Stimulated activated CD8-positive, alpha-beta memory T cell treated with anti-CD3 and anti-CD28 coated beads, Interleukin-4, amount 100 ng/mL, for 24 hours (primary cell): Measurements from ENCODE around the gene MUC20.
"Not testable (repeated sequence)": the region's sequence is repeated elsewhere in the genome, so short reads cannot be mapped to it uniquely, and the experiment has no call there.

Experiments
- DNase-seq: peaks from one replicate; pipeline ENCODE4 v3.0.0-alpha.2; 2020; ENCODE audit warnings: low read depth

MUC20 gene

DNA sequence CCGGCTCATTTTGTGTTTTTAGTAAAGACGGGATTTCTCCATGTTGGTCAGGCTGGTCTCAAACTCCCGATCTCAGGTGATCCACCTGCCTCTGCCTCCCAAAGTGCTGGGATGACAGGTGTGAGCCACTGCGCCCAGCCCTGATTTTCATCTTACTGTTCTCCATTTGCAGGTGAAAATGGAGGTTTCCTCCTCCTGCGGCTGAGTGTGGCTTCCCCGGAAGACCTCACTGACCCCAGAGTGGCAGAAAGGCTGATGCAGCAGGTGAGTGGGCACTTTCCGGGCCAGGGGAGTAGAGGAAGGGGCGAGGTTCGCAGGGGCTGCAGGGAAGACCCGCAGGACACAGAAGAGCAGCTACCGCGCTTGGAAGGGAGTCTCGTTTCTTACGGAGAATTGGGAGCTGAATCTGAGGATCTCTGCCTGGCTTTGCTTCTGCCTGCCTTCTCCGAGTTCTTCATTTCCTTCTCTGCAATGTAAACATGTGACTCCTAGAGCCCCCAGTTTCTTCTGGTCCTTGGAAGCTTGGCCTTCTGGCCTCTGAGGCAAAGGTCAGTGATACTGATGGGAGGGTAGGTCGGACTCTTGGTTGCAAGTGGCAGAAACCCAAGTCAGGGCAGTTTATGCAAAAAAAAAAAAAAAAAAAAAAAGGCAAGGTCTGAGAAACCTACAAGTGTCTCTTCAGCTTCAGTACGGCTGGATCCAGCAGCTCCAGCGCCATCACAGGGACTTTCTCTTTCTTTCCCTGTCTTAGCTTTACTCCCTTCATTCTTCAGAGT lies 8.9 kb downstream of the MUC20 start:
- DNase-seq, result no peak

DNA sequence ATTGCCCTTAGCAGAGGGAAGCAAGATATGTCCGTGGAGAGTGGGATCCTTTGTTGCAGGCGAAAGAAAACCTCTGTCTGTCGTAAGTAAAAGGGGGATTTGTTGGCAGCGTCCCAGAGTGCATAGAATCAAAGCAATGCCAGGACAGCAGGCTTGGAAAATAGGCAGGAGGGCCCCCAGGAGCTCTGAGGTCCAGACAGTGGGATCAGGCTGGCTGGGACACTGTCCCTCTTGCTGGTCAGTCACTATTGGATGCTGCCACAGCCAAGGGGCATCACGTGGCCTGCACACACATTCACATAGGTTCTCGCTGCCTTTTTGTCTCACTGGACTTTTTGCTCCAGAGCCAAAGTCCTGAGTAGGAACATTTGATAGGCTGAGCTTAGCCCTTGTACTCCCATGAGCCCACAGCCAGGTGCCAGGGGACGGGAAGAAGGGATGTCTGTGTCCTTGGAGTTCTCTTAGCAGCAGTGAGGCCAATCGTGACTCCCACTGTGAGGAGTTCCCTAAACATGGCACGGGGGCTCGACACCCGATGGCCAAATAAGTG lies 10.7 kb downstream of the MUC20 start:
- DNase-seq, result no peak

DNA sequence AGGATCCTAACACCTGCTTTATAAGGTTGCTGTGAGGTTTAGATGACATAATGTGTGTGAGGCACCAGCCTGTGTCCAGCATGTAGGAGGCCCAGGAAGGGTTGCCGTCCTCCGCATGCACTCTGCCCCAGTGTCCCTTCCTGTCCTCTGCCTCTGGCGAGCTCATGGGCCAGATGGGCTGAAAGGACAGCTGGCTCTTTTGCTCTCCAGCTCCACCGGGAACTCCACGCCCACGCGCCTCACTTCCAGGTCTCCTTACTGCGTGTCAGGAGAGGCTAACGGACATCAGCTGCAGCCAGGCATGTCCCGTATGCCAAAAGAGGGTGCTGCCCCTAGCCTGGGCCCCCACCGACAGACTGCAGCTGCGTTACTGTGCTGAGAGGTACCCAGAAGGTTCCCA lies 12.2 kb downstream of the MUC20 start:
- DNase-seq, result no peak

DNA sequence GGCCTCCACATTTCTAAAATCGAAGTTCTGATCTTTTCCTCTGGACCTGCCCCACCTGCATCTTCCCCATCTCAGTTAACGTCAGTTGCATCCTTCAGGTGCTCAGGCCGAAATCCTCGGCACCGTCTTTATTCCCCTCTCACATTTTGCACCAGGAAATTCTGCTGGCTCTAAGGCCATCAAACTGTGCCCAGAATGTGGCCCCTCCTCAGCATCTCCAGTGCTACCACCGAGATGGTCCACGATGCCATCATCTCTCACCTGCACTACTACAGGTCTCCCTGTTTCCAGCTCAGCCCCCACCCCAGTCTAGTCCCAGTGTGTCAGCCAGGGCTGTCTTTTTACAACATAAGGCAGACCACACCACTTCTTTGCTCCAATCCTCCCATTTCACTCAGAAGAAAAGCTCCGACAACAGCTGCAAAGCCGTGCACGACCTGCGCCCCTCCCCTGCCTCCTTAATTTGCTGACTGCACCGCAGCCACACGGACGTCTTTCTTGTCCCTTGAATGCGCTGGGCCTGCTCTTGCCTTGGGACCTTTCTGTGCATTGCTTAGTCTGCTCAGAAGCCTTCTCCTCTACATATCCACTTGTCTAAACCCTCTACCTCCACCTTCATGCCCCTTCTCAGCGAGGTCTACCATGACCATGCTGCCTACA lies 14.4 kb downstream of the MUC20 start:
- DNase-seq, result no peak

DNA sequence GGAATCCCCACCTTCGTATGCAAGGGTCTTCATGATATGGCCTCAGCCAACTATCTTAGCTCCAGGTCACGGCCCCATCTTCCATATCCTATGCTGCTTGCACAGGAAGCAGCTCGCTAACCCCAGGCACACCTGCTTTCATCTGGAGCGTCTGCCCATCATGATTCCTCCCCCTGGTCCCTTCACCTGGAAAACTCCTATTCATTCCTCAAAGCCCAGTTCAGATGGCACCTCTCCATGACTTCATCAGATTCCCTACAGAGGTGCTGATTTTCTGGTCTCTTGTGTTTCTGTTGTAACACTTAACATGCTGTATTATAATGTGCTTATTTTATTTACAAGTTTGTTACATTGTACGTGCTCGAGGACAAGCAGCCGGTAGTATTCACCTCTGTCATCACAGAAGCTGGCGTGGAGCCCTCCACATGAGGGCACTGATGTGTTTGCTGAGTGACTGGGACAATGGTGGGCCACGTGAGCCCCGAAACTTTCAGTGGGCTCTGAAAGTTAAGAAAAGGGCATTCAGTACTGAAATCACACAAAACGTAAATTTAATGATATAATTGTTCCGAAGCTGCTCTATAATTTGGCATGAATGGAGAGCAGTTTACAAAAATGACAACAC lies 16.2 kb downstream of the MUC20 start:
- no peak for DNase-seq

DNA sequence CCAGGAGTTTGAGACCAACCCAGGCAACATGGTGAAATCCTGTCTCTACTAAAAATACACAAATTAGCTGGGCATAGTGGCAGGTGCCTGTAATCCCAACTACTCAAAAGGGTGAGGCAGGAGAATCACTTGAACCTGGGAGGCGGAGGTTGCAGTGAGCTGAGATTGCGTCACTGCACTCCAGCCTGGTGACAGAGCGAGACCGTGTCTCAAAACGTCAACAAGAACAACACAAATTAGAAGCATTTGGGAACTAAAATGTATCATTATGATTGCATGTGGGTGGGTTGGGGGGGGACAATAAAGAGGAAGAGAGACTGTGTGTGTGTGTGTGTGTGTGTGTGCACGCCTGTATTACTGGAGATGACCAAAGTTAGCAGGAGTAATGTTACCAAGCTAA lies 17.0 kb downstream of the MUC20 start:
- not testable (repeated sequence) for DNase-seq

DNA sequence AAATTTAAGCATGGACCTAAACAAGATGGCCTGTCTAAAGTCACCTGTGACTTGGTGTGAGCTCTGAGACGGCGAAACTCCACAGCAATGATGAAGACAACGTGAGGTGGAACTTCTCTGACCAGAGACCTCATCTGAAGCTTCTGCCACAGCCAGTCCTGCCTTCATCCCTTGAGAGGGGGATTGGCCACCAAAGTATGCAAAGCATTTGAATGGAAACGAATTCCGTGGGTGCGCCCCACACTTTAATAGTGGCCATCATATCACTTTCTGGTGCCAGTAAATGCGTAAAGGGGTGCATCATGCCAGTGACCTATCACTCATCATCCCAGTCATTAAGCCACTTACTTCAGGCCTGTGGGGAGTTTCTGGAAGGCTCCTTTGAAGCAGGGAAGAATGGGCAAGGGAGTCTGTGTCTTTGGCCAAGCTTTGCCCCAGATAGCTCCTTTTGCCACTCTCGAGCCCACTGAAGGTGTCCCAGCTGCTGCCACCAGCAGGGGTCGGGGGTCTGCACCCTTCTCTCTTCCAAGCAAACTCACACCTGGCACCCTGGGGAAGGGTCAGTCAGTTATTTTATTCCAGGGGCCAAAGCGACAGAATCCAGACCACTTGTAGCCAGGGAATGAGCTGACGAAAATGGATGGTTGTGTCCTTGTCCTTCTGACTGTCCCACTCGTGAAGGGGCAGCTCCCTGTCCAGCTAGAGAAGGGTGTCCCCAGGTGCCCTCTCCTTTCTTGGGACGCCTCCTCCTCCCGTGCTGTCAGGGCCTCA lies 17.7 kb downstream of the MUC20 start:
- DNase-seq, result no peak

DNA sequence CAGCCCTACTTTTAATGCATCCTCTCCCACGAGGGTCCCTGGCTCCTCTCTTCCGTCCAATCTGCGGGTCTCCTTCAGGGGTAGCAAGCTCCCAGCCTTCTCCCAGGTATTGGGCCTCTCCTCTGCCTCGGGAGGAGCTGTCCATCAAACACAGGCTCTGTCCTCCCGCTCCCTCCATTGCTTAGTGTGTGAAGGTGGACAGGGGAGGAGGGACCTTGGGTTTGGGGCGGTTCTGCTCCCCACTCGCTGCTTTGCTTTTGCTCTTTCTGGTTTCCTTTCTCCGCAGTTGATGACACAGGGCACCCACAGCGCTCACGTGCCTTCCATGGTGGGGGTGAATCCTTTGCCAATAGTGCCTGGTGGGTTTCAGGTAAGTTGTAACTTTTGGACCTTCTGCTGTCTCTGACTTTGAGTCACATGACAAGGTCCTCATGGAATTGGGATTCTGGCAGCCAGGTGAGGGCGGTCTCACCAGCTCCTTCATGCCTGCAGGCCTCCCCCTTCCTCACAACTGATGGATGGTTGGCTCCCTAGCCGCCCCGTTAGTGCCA lies 18.9 kb downstream of the MUC20 start:
- no peak for DNase-seq

DNA sequence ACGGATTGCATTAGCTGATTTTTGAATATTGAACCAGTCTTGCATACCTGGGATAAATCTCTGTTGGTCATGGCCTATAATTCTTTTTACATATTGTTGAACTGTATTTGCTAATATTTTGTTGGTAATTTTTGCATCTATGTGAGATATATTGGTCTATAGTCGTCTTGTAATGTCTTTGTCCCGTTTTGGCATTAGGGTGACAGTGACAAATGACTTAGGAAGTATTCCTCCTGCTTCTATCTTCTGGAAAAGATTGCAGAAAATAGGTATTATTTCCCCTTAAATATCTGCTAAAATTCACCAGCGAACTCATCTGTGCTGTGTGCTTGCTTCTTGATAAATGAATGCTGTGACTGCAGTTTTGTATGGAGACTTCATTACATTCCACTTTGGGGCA lies 23.7 kb downstream of the MUC20 start:
- DNase-seq, result no peak

DNA sequence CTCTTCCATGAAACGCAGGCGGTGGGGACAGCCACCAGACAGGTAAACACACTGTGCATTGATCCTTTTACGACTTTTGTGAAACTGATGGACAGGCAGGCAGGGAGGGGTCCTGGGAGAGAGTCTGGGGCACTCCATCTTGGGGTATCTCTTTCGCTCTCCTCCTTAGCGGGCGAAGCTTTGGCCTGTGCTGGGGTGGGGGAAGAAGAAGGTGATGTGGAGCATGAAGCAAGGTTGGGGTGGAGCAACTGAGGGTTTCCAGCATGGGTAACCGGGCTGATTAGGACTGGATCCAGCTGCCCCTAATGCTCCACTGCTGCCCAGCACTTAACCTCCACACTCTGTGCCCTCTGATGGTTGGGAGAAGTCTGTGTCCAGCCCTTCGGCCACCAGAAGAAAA lies 25.6 kb downstream of the MUC20 start:
- DNase-seq, result no peak

DNA sequence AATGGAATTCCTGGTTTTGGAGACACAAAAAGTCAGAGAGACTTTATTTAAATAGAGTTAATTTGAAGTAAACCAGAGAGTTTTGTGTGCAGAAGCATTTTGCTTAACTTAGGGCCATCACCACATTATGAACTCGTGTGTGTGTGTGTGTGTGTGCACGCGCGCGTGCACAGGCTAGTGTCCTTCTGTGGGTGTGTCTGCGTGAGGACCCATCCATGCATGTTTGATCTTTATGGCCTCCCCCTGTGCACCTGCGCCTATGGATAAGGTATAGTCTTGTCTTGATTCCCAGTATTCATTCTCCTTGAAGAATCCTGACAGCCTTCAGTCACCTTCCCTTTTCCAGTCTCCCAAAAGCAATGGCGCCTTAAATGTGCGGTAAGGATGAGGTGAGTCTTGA lies 26.0 kb downstream of the MUC20 start:
- no peak for DNase-seq

DNA sequence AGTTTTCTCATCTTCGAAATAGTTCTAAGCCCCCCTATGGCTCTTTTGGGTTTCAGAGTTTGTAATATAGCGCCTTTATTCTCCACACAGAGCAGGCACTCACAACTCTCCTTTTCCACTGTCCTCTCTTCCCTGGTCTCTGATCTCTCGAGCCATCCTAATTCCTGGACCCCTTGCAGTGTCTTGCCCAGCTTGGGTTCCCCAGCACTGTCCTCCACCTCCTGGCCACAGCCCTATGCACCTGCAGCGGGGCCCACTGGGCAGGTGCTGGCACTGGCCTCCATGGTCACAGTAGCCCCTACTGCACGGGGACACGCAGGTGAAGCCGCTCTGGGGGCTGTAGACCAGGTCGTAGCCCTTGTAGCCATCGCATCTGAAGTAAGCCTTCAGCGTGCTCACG lies 27.9 kb downstream of the MUC20 start:
- DNase-seq, result no peak

DNA sequence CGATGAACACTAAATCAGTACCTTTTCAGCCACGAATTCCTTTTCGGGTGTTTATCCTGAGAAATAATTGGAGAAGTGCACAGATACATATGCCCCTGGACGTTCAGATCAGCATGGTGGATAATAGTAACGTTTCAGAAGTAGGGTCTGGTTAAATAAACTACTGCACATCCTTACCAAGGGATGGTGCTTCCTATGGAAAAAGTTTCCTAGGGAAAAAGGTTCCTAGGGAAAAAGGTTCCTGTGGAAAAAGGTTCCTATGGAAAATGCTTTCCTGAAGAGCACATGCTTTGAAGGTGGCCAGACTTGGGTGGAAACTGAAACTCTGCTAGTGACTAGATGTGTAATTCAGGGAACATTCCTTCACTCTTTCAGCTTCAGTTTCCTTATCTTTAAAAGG lies 28.3 kb downstream of the MUC20 start:
- DNase-seq, result not testable (repeated sequence)

DNA sequence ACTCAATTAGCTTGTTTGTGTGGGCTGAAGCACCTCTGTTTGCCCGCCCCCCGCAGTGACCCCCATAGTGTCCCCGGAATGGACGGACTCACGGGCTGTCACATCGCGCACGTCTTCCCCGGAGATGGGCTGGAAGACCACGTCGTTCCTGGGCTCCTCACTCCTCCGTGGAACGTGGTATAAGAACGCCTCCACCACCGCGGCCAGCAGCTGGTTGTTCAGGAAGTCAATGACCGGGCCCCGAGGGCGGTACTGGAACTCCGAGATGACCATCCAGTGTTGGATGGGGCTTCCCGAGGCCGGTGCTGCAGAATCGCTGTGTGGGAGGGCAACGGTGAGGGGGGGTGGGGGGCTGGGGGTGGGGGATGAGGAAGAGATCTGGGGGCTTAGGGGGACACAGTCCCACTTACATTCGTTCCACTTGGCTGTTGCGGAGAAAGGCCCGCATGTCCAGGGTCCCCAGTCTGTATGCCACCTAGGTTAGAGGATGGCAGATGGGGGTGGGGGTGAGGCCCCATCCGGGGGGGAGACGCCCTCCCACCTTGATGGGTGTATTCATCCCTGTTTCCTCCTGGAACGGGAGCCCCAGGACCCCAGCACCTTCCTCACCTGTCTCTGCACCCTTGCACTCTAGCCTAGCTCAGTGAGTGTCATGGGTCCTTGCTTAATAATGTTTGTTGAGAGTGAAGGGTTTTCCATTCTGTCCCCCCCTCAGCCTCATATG lies 30.2 kb downstream of the MUC20 start:
- DNase-seq, result no peak

DNA sequence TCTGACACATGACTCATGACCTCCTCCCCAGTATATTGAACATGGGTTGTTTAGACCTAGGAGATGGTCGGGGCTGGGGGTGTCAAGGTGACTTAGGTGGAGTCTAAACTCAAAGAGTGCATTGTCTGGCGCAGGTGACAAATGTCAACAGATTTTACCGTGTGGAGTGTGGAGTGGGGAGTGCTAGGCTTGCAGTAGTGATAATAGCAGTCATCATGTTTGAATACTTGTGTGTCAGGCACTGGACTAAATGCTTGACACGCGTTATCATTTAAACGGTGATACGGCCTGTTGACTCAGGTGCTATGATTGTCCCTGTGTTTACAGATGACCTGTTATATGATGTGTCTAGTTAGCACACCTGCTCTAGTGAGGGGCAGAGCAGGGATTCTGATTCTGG lies 30.8 kb downstream of the MUC20 start:
- no peak for DNase-seq

DNA sequence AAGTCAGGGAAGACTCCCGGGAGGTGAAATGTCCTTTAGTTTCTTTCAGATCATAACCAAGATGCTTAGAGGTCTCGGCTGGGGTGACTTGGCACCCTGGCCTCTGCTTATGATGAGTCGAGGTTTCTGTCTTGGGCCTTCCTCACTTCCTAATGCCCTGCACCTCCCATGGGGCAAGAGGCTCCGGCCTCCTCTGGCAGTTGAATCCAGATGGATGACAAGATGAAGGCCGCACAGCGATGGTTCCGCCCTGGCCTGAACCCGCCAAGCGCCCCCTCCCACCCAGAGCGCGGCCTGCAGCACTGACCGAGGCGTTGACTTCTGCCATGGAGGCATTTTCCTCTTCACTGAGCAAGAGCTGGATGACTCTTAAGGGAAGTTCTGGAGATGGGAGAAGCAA lies 31.3 kb downstream of the MUC20 start:
- no peak for DNase-seq

DNA sequence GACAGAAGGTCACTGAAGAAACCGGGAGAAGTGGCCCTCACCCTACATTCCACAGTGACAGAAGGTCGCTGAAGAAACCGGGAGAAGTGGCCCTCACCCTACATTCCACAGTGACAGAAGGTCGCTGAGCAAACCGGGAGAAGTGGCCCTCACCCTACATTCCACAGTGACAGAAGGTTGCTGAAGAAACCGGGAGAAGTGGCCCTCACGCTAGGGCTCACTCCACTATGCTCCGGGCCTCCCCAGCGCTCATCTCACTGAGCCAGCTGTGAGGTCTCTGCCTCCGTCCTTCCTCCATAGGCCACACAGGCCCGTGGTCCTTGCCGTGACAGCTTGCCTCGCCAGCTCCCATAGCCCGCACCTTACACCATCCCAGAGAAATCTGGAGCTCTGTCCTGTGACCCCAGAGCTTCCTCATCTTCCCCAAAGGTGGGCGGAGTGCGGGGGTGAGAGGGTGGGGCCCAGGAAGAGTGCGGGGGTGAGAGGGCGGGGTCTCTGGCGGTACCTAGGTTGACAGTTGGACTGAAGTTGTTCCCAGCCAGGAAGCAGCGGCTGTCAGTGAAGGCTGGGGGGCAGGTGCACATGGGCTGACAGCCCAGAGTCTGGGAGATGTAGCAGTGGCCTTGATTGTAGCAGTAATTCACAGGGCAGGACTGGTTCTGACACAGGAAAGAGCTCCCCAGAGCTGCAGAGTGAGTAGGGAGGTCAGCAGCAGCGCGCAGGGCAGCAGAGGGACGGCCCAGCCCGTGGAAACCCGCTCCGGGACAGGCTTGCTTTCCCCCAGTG lies 32.0 kb downstream of the MUC20 start:
- no peak for DNase-seq

DNA sequence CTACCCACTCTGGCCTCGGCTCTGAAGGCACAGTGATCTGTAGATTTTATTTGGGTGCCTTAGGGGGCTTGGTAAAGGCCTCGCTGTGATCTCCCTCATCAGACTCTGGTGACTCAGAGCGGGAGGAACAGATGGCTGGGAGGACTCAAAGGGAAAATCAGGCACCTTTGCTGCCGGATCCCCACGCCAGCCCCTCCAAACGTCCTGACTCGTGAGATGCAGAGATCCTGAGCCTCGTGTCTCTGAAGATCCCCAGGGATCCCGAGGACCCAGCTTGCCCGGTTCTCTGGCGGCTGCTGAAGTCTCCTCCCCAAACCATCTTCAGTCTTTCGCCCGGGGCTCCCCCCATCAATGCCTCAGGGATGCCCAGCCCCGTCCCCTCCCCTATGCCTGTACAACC lies 32.8 kb downstream of the MUC20 start:
- no peak for DNase-seq

DNA sequence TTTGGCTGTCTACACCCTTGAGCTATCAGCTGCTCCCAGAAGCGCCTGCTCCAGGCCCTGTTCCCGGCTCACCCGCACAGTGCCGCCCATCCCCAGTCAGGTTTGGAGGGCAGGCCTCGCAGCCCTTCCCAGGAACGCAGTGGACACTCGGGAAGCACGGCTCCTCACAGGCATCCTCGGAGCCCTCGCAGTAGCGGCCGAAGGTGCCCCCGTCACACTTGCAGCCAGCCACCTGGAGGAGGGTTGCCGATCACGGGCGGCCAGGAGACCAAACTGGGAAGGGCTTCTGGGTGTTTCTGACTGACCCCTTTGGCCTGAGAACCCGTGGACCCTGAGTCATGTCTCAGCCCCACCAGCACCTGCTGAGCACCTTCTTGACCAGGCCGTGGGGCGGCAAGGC lies 33.4 kb downstream of the MUC20 start:
- no peak for DNase-seq

DNA sequence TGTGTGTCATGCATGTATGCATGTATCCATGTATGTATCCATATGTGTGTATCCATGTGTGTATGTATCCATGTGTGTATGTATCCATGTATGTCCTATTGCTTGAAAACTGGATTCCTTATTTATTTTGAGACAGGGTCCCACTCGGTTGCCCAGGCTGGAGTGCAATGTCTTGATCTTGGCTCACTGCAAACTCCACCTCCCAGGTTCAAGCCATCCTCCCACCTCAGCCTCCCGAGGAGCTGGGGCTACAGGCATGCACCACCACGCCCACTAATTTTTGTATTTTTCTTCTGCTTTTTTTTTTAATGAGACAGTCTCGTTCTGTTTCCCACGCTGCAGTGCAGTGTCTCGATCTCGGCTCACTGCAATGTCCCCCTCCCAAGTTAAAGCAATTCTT lies 34.1 kb downstream of the MUC20 start:
- no peak for DNase-seq

DNA sequence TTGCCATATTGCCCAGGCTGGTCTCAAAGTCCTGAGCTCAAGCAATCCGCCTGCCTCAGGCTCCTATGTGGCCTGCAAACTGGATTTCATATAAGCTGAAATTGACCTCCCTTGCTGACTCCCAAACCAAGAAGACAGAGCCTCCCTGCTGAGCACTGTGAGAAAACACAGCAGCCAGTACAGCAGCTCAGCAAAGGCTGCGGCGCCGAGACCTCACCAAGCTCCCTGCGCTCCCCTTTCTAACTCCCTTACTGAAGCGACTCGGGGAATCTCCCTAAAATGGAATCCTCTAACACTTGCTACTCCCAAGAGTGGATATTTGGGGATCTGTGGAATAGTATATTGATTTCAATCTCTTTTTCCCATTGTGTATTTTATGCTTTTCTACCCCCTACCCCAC lies 34.6 kb downstream of the MUC20 start:
- no peak for DNase-seq
